Activated CD8-positive, alpha-beta memory T cell treated with anti-CD3 and anti-CD28 coated beads, Interleukin-2, amount 50 U/mL, for 48 hours (primary cell): ENCODE data around the gene TBL3.
"Not testable (repeated sequence)": the region's sequence is repeated elsewhere in the genome, so short reads cannot be mapped to it uniquely, and the experiment has no call there.

ENCODE experiments used
- DNase-seq: peaks from one replicate; pipeline ENCODE4 v3.0.0-alpha.2; 2020

The TBL3 gene

DNA sequence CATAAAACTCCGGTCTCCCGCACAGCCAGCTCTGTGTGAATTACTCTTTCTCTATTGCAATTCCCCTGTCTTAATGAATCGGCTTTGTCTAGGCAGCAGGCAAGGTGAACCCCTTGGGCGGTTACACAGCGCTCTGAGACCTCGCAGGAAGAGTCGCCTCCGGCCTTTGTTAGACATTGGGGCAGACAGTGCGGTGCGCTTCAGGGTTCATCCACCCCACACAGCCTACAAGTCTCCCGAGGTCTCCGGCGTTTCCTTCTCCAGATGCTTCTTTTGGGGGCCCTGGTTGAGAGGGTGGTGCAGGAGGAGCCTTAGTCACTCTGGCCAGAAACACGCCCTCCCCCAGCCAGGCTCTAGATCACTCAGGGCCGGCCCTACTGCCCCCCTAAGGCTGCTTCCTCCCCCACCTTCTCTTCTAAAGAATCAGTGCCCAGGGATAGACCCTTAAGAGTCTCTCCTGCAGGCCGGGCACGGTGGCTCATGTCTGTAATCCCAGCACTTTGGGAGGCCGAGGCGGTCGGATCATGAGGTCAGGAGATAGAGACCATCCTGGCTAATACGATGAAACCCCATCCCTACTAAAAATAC lies 27.1 kb upstream of the TBL3 start:
- DNase-seq = no peak

DNA sequence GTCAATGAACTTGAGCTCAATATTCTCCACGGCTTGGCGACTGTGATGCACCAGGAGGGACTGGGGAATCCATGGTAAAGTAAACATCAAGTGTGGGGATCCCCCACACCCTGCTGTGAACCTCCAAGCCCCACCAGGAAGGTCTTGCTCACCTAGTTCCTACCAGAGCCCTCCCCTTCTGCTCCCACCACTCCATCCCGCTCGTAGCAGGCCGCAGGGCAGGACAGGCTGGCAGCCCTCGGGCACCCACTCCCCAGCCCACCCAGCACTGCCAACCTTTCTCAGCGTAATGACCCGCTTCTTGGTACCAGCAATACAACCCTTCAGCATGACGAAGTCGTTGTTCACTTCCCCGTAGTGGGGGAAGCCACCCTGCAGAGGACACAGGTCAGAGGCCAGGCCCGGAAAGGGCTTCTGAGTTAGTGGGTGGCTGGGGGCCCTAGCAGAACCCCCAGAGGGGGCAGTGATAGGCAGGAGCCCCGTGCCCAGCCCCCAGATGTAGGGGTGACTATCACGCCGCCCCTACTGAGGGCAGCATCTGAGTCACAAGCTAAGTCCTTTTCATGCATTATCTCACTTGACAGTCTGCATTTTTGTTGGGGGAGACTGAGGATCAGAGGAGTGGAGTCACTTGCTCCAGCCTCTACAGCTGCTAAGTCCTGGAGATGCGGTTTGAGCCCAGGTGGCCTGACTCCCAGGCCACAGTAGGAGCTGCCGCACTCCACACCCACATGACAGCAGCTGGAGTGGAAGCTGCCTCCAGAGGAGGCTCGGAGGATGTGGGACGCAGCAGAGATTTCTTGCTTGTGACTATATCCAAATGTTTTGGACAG lies 26.1 kb upstream of the TBL3 start:
- DNase-seq = no peak

DNA sequence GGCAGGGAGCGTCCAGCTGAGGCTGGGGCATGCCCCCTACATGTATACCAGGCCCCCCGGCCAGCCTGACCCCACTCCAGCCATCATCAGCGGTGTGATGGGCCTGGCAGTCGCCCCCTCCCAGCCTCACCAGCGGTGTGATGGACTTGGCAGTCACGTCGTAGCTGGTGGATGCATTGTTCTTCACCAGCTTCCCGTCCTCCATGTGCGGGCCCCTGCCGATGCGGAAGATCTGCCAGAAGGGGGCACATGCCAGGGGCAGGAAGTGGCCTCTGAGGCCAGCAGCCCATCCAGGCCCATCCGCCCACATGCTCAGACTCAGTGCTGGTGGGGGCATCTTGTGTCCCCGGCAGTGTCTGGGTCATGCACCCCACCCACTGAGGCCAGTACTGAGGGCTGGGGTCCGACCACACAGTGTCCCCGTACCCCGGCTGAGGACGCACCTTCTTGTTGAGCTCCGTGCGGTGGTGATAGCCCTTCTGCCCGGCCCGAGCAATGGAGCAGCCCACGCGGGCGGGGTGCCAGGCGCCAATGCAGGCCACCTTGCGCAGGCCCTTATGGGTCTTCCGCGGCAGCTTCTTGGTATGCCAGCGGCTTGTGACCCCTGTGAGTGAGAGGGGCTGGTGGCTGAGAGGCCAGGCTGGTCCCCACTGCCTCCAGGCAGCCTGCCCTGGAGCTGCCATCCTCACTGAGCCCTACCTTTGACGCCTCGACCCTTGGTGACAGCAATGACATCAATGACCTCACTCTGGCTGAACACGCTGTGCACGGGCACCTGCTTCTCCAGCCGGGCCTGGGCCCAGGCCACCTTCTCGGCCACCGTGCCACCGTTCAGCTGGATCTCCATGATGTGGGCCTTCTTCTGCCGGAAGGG lies 25.1 kb upstream of the TBL3 start:
- DNase-seq = no peak

DNA sequence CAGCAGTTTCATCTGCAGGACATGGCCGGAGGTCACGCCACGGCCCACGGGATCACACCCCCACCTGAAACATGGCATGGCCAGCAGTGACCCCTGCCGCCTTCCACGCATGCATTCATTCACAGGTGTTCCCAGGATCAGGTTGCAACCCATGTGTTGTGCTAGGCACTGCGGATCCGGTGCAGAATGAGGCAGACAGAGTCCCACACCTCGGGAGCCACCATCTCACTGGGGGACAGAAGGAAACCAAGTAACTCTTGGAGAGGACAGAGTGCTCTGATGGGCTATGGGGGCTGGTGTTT lies 24.5 kb upstream of the TBL3 start:
- no peak for DNase-seq

DNA sequence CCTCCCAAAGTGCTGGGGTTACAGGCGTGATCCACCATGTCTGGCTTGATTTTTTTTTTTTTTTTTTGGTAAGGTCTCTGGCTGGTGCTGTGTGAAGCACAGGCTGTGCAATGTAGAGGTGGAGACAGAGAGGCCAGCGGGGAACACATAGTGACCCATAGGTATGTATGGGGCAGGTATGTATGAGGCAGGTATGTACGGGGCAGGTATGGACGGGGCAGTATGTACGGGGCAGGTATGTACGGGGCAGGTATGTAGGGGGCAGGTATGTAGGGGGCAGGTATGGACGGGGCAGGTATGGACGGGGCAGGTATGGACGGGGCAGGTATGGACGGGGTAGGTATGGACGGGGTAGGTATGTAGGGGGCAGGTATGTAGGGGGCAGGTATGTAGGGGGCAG lies 22.3 kb upstream of the TBL3 start:
- DNase-seq = no peak

- DNase-seq = no peak
Observed at GRCh38 chr16:1950047-1950446, 21.8 kb upstream of the TBL3 start.

DNA sequence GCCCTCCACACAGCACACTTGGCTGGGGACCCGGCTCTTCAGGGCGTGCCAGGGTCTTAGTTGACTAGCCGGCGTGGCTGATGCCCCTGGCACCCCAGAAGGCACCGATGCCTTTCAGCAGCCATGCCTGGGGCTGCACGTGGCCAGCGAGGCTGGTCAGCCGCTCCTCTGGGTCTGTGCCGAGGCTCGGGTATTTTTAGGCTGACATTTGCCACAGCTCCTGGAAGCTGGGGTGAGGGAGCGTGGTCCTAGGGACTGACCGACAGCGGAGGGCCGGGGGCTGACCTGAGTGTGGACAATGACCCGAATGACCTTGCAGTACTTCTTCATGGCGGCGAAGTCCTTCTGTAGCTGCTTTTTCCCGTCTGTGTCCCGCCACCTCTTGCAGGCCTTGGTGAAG lies 21.3 kb upstream of the TBL3 start:
- no peak for DNase-seq

DNA sequence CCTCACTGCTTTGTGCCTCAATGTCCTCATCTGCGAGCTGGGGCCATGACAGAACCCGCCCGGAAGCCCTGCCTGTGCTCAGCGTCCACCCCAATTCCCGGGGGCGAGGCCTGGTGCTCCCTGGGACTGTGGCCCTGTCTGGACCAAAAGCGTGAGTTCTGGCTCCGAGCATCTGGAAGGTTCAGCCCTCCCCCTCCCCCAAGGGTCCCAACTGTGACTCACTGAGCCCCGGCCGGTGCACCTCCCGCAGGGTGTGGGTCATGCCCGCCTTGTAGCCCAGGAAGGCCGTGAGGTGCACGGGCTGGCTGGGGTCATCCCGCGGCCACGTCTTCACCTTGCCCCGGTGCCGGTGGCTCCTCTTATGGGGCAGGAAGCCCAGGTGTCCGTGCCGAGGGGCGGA lies 18.1 kb upstream of the TBL3 start:
- no peak for DNase-seq

DNA sequence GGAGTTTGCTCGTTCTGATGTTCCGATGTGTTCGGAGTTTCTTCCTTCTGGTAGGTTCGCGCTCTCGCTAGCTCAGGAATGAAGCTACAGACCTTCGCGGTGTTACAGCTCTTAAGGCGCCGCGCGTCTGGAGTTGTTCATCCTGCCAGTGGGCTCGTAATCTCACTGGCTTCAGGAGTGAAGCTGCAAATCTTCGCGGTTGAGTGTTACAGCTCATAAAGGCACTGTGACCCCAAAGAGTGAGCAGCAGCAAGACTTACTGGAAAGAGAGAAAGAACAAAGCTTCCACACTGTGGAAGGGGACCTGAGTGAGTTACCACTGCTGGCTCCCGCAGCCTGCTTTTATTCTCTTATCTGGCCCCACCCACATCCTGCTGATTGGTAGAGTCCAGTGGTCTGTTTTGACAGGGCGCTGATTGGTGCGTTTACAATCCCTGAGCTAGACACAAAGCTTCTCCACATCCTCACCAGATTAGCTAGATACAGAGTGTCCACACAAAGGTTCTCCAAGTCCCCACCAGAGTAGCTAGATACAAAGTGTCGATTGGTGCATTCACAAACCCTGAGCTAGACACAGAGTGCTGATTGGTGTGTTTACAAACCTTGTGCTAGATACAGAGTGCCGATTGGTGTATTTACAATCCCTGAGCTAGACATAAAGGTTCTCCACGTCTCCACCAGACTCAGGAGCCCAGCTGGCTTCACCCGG lies 14.3 kb upstream of the TBL3 start:
- DNase-seq = not testable (repeated sequence)

DNA sequence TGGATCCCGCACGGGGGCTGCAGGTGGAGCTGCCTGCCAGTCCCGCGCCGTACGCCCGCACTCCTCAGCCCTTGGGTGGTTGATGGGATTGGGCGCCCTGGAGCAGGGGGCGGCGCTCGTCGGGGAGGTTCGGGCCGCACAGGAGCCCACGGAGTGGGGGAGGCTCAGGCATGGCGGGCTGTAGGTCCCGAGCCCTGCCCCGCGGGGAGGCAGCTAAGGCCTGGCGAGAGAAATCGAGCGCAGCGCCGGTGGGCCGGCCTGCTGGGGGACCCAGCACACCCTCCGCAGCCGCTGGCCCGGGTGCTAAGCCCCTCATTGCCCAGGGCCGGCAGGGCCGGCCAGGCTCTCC lies 13.7 kb upstream of the TBL3 start:
- DNase-seq = not testable (repeated sequence)

DNA sequence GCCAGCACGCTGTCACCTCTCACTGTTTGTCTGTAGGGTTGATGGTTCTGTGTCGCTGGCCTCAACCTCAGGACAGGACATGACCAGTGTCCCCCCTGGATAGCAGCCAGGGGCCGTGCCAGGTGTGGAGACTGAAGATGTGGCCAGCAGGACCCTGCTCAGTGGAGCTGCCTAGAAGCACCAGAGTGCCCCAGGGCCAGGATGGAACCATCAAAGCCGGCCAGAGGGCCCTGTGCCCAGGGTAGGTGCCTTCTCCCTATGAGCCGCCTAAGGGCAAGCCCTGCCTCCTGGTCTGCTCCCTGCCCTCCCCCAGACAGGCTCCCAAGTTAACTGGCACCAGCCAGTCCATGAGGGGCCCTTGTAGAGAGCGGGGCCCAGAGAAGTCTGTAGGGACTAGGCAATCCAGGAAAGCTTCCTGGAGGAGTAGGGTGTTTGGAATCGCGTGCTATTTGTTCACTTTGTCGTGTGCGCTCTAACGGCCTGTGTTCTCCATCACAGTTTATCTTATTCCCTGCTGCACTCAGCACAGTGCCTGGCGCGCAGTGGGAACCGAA lies 13.1 kb upstream of the TBL3 start:
- no peak for DNase-seq

DNA sequence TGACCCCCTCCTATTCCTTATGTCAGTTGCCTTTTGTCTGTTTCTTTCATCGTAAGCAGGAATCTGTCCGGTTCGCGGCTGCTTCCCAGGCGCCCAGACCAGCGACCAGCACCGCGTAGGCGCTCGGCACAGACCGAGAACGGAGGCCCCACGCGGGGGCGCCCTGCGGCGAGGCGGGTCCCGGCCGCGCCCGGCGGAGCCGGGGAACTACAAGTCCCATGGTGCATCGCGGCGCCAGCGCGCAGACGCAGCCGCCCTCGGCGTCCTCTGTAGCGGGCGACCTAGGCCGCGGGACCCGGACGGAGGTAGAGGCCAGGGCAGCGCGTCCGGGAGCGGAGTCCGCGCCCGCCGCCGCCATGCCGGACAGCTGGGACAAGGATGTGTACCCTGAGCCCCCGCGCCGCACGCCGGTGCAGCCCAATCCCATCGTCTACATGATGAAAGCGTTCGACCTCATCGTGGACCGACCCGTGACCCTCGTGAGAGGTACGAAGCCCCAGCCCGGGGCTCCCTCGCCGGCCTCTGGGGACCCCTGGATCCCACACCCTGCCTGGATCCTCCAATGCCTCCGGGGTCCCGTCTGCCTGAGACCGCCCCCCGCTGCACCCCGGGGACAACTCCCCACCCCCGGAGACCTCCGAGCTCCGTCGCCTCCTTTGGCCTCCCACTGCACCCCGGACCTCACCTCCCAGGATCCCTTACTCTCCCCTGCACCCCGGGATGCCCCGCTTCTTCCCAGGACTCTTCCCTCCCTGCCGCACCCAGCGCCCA lies 12.4 kb upstream of the TBL3 start, which contains the start of gene NDUFB10:
TSS of gene NDUFB10 (plus strand) at position 270 of the 771 bp plus-strand sequence. CDS start at position 357, 87 bp downstream.
- DNase-seq = peak; percentile 98

- peak; percentile 88 for DNase-seq
Observed at GRCh38 chr16:1960665-1961630, 10.9 kb upstream of the TBL3 start.

DNA sequence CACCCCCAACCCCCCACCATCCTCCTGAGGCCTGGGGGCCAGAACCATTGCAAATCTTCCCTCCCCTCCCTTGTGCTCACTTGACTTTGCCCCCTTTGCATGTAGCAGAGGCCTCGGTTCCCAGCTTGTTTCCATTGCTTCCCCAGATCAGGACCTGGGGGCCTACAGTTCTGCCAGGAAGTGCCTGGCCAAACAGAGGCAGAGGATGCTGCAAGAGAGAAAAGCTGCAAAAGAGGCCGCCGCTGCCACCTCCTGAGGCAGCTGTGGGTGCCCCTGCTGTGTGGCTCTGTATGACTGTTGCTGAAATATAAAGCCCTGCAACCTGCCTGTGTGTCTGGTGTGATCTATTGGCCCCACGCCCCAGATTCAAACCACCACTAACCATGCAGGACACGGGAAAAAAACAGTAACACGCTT lies 10.2 kb upstream of the TBL3 start:
- peak; percentile 77 for DNase-seq

DNA sequence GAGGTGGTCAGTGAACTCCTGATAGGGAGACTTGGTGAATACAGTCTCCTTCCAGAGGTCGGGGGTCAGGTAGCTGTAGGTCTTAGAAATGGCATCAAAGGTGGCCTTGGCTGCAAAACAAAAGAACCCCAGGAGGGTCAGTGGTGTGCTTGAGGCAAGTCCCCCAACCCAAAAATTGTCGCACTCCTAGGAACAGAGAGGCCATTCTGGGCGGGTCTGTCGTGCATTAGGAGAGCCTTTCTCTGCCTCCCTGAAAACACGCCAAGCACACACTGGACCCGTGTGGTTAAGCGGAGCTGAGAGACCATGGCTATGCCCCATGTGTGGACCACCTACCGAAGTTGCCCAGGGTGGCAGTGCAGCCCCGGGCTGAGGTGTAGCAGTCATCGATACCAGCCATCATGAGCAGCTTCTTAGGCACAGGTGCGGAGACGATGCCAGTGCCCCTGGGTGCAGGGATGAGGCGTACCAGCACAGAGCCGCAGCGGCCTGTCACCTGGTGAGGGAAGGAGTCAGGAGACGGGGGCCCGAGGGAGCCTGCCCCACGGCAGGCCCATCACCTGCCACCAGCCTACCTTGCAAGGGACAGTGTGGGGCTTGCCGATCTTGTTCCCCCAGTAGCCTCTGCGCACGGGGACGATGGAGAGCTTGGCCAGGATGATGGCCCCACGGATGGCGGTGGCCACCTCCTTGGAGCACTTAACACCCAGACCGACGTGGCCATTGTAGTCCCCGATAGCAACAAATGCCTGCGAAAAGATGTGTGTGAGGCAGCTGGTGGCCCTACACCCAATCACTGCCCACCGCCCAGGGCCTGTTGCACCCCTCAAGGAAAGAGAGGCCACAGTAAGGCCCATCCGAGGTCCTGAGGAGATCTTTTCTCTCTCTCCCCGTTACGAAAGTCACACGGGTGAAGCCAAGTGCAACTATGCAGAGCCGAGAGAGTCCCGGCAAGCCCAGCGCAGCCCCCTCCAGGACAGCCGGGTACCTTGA lies 9.4 kb upstream of the TBL3 start:
- DNase-seq = peak; percentile 74

DNA sequence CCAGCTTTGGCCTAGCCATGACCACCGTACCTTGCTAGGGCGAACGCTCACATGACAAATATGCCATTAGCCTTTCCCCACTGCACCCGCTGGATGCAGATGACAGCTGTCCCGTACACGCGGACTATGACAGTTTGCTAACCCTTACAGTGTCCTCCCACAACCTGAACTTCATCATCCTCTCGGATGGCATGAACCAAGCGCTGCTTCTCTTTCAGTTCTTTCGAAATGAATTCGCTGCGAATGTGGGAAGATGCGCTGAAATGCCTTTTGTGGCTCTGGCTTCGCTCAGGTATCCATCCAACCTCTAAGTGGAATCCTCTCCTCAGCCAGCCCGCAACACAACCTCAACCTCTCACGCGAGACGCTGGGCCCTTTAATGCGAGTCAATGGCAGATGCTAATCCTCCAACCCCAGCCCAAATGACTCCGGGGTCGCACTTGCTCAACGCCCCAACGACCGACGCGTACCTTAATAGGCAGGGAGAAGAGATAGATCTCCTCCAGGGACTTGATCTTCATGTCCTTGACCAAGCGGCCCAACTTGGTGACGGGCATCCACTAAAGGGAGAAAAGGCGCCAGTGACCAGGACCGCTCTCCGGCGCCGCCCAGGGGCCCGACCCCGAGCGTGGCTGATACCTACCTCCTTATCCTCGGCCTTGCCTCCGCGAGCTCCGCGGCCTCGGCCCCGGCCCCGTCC lies 7.9 kb upstream of the TBL3 start:
- DNase-seq = peak; percentile 86

DNA sequence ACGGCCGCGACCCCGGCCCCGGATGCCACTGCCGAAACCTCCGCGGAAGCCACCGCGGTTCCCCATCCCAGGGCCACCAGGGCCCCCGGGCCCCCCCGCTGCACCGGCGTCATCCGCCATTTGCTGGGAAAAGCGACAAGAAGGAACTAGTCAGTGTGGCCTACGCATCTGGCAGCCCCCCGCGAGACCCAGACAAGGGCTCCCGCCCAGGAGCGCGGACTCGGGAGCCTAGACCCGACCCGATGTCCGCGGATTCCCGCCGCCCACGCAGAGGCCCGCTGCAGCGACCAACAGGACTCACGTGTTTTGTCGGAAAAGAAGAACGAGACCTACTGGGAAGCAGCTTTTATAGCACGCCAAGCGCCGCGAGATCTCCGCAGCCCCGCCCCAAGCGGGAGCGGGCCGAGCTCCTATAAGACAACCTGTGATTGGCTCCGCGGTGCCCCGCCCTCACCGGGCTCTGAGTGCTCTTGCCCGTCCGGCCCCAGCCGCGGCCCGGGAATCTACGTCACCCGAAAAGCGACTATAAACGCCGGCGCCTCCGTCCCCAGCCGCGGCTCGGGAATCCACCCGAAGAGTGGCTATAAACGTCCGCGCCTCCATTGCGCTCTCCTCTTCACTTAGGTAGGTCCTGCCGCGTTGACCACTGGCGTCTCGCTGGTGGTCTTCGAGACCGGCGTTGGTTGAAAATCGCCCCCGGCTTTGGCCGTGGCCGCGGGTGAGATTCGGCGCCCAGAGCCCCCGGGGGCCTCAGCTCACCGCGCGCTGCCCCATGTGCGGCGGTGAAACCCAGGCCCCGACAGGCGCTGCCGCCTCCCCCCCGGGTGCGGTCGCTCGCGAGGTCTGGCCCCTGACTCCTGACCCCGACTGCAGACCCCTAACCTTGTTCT lies 7.1 kb upstream of the TBL3 start, which contains the start of gene RPS2:
TSS of gene RPS2 (minus strand) at position 321 of the 890 bp plus-strand sequence. CDS start at position 120, 201 bp downstream.
- DNase-seq = peak; percentile 98
